Colon (tissue), 2 donors: ENCODE data around the gene ITIH1.
"Not testable (repeated sequence)": the region's sequence is repeated elsewhere in the genome, so short reads cannot be mapped to it uniquely, and the experiment has no call there.

ENCODE experiments used
- FAIRE-seq: peaks from 2 replicates; lab custom pipeline; 2012; peaks lifted over from hg19 to GRCh38; lab: Jason Lieb, UNC
- donor health status: control.
- donor health status: control.

The ITIH1 gene

GRCh38 chr3:52777127-52777958 lies at the start of gene ITIH1:
ITIH1 (plus strand) TSS chr3:52777599; CDS start chr3:52777616, 17 bp downstream.
- no peak for FAIRE-seq

GRCh38 chr3:52728753-52729152 lies 48.6 kb upstream of the ITIH1 start:
- FAIRE-seq: not testable (repeated sequence)

DNA sequence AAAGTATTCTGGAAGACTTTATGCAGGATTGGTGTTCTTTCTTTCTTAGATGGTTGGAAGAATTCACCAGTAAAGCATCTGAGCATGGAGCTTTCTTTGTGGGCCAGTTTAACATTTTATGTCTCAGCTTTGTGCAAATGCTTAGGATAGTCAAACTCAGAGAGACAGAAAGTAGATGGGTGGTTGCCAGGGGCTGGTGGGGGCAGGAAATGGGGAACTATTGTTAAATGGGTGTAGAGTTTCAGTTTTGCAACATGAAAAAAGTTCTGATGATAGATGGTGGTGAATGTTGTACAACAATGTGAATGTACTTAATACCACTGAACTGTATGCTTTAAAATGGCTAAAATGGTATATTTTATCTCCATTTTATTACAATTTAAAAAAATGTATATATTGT lies 46.7 kb upstream of the ITIH1 start:
- no peak for FAIRE-seq

DNA sequence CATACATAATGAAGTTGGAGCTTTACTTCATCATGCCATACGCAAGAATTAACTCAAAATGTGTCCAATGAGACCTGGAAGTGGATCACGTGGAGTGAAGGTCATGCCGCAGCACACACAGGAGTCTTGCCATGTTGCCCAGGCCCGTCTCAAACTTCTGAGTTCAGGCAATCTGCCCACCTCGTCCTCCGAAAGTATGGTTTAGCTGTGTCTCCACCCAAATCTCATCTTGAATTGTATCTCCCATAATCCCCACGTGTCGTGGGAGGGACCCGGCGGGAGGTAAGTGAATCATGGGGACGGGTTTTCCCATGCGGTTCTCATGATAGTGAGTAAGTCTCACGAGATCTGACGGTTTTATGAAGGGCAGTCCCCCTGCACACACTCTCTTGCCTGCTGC lies 45.8 kb upstream of the ITIH1 start:
- FAIRE-seq: no peak

DNA sequence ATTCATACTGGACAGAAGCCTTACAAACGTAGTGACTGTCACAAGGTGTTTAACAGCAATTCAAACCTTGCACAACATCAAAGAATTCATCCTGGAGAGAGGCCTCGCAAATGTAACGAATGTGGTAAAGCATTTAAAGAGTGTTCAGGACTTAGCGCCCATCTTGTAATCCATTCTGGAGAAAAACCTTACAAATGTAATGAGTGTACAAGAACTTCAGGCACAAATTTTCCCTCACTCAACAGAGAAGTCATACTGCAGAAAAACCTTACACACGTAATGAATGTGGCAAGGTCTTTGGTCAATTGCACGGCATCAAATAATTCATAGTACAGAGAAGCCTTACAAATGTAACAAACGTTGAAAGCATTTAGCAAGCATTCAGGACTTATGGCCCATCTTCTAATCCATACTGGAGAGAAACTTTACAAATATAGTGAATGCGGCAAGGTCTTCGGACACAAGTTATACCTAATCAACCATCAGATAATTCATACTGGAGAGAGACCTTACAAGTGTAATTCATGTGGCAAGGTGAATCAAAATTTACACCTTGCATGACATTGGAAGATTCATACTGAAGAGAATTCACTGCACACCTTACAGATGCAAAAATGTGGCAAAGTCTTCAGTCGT lies 44.0 kb upstream of the ITIH1 start:
- no peak for FAIRE-seq

DNA sequence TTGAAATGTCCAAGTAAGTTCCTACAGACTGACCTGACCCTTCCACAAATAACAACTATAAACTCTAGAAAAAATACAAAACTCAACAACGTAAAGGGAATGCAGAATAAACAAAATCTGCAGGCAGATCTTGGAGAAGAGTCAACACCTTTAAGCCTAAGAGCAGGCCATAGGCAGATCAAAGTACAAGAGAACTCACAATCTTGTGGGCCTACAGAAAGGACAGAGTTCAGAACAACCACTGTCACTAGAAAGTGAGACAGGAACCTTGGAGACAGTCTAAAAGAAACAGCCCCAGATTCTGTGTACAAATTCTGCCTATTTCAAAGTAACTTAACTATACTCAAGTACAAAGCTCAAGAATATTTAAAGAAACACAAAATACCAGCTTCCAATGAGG lies 37.7 kb upstream of the ITIH1 start:
- FAIRE-seq: no peak

DNA sequence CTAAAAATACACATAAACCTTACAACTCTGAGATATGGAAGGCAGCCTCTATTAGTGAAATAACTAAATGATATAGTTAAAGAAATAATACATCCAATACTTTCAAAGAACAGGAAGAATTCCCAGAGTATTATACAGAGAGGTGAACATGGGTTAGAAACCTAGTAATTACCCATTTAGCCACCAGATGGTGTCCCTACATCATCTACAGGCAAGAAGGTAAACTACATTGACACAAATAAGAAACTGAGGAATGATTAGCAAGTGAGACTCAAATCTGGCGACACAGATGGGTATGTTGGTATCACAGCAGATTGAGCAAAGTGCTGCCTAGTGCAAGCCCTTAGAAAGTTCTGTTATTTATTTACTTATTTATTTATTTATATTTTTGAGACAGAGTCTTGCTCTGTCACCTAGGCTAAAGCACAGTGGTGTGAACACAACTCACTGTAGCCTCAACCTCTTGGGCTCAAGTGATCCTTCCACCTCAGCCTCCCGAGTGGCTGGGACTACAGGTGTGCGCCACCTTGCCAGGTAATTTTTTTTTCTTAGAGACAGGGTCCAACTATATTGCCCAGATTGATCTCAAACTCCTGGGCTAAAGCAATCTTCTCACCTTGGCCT lies 34.9 kb upstream of the ITIH1 start:
- FAIRE-seq: no peak

GRCh38 chr3:52743152-52743551 lies 34.2 kb upstream of the ITIH1 start:
- FAIRE-seq: no peak

- FAIRE-seq: no peak
These were observed 33.7 kb upstream of the ITIH1 start for GRCh38 chr3:52743721-52744120.

- FAIRE-seq: no peak
These were observed 25.2 kb upstream of the ITIH1 start for GRCh38 chr3:52752045-52752660.

DNA sequence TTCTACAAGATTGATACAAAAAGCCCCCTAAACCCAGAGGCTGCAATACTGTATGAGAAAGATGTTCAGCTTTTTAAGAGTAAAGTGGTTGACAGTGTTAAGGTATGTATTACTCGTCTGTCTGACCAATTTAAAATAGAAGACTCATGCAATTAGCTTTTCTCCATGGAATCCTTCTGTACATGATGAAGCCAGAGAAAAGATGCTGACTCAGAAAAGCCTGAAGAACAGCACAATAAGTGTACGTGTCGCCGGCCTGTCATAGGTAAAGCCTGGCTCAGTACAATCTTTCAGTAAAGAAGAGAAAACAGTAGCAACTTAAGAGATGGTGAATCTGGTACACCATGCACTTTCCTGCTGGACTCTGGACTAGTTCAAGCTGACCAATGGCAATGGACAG lies 23.0 kb upstream of the ITIH1 start:
- FAIRE-seq: no peak

GRCh38 chr3:52756141-52756540 lies 21.3 kb upstream of the ITIH1 start:
- FAIRE-seq: no peak

- no peak for FAIRE-seq
These were observed 13.9 kb upstream of the ITIH1 start for GRCh38 chr3:52763466-52763865.

GRCh38 chr3:52769786-52770455 lies 7.5 kb upstream of the ITIH1 start:
- no peak for FAIRE-seq

DNA sequence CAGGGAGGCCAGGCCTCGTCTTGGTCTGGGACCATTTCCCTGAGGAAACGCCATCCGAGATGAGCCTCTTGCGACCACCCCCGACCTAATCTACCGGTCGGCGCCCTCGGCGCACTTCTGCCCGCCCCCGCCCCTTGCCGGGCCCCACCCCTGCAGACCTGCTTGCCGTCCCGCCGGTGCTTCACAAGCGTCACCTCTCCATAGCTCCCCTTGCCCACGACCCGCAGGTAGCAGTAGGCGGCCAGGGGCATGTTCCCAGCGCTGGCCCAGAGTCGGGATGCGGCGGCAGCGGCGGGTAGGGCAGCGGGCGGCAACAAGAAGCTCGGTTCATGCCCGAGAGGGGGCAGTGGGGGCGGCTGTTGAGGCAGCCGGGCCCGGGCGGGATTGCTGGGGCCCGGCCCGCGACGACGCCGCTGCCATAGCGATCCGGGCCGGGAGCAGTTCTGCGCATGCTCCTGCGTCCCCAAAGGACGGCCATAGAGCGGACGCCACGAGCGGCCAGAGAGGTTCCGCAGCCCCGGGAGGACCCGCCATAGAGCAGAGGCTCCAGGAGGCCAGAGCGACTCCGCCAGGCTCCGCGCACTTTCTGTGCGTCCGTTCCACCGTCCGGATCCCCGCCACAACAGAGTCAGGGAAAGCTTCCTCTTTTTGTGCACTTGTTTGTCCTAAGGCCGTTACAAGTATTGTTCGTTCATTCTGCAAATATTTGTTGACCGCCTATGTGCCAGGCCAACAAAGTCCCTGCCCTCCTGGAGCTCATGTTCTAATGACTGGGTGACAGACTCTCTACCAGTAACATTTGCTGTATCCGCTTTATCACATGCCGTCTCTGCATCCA lies 6.7 kb upstream of the ITIH1 start, which contains the start of gene NEK4:
TSS of gene NEK4 (minus strand) at position 445 of the 838 bp plus-strand sequence. CDS start at position 251, 194 bp downstream.
- FAIRE-seq: no peak

GRCh38 chr3:52771334-52771681 lies 6.1 kb upstream of the ITIH1 start:
- no peak for FAIRE-seq

GRCh38 chr3:52771702-52772101 lies 5.7 kb upstream of the ITIH1 start:
- no peak for FAIRE-seq

- FAIRE-seq: no peak
These were observed 3.9 kb upstream of the ITIH1 start for GRCh38 chr3:52773361-52774065.

- FAIRE-seq: no peak
These were observed 3.2 kb upstream of the ITIH1 start for GRCh38 chr3:52774066-52774713.
